NCI-H2081 (cell line): ENCODE measurements around the gene SLC35F4.

Experiments used
- DNase-seq, 2 experiments: peaks; one replicate each; lab custom pipeline; 2025; lab: John Stamatoyannopoulos, UW

The SLC35F4 gene

DNA sequence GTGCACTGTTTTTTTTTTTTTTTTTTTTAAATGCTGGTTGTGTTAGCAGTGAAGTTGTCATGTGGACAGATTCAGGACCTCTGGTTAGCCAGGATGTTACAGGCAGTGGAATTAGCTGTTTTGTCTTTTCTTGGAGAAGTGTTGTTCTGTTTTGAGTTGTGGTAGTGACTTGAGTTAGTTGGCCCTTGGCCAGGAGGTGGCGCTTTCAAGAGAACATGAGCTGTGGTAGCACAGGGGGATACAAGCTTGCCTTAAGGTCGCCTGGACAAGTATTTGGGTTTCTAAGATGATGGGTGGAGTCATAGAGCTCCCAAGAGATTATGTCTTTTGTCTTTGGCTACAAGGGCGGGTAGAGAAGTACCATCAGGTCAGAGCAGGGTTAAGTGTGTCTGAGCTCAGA, 338.9 kb downstream of the SLC35F4 start:
- DNase-seq, result no peak

- no peak for DNase-seq
These were observed 346.8 kb downstream of the SLC35F4 start for GRCh38 chr14:57519043-57519442.
